Adrenal gland (tissue), 12 donors: ENCODE results near the gene MDM4. TPM values are rescaled to one million over a fixed set of nuclear protein-coding genes. Genes with fewer than 3 reads are reported as not detected.

Experiments
- DNase-seq, 7 donors: peaks; one replicate each; pipeline ENCODE4 v3.0.0-alpha.2; 2019 to 2020
- H3K27ac ChIP-seq, 5 donors: fragments of 200-600 bp; sonication (generic) in 4 of 5; 1 replicate in 3 of 5; 2 replicates in 2 of 5; pipeline versions ENCODE4 v1.5.1 to v1.8.0; 2016 to 2020; ENCODE audit warnings: mild to moderate bottlenecking in 1 of 5
- H3K27me3 ChIP-seq: fragments of 200-600 bp; 2 replicates; pipeline ENCODE4 v1.8.0; 2021
- H3K36me3 ChIP-seq, 2 donors: fragments of 200-600 bp; replicated peaks in 1 of 2; 1 replicate in 1 of 2; 2 replicates in 1 of 2; pipeline versions ENCODE4 v1.5.1 to v1.8.0; 2018 to 2022
- H3K4me1 ChIP-seq, 2 donors: fragments of 200-600 bp; replicated peaks in 1 of 2; 1 replicate in 1 of 2; 2 replicates in 1 of 2; pipeline versions ENCODE4 v1.5.1 to v1.8.0; 2018 to 2021
- H3K4me3 ChIP-seq, 4 donors: fragments of 200-600 bp; sonication (generic) in 3 of 4; one replicate each; pipeline ENCODE4 v1.5.1; 2016 to 2018
- H3K9me3 ChIP-seq, 3 donors: fragments of 200-600 bp; sonication (generic) in 1 of 3; replicated peaks in 1 of 3; 1 replicate in 2 of 3; 2 replicates in 1 of 3; pipeline versions ENCODE4 v1.5.1 to v1.8.0; 2016 to 2021
- POLR2A ChIP-seq, 2 donors: fragments of 450-650 bp; IDR thresholded peaks; one replicate each; pipeline ENCODE4 v1.6.1; 2017; ENCODE audit warnings: antibody characterized with exemption in 2 of 2, mild to moderate bottlenecking in 2 of 2, moderate library complexity in 1 of 2
- WGBS, 4 donors: extraction: QIAGEN DNeasy Blood & Tissue Kit in 2 of 4; methylation state at CpG; one replicate each; pipeline versions ENCODE4 v1.1.5 to v1.1.7; 2013 to 2017; 5-methylcytosine and 5-hydroxymethylcytosine counted together
- intact Hi-C, 2 donors: fragments of 100-400 bp; cut with DNase I; formaldehyde crosslinking; loops; one replicate each; pipeline versions ENCODE4 v1.14.1 to v1.15.0; 2022 to 2023
- polyA plus RNA-seq, 3 donors: library from polyadenylated mRNA; stranded (reverse); fragments of 200-250 nt in 2 of 3; fragments of 350-450 nt in 1 of 3; fragmentation: Illumina TruSeq in 1 of 3; extraction: RNeasy Lipid Tissue Mini Kit (QIAGEN cat#74804) in 1 of 3; gene quantifications; one replicate each; pipeline ENCODE4 v1.2.3, GENCODE V29; 2013 to 2014
- small RNA-seq, 2 donors: library from RNA; depleted of rRNA; stranded (forward); fragments of <200 nt; gene quantifications; one replicate each; pipeline ENCODE3, GENCODE V24; 2016
- total RNA-seq, 9 donors: library from RNA; depleted of rRNA in 4 of 9; stranded (reverse); fragments of >200 nt in 4 of 9; fragments of 120-200 nt in 1 of 9; fragmentation: NEBNext Ultra II Directional in 1 of 9; extraction: Animal tissue kit (Norgen Biotek cat#: 25700) in 1 of 9; gene quantifications; one replicate each; pipeline versions ENCODE4 v1.1.0 to v1.2.4, GENCODE V29; 2013 to 2023
- TF ChIP-seq, protein P1 (sequence below), 6 experiments: fragments of 450-650 bp in 4 of 6; fragments of 200-600 bp in 2 of 6; sonication (generic) in 1 of 6; IDR thresholded peaks; 1 replicate in 5 of 6; 2 replicates in 1 of 6; pipeline versions ENCODE4 v1.5.1 to v1.8.0; 2016 to 2021; ENCODE audit warnings: antibody characterized with exemption in 6 of 6, mild to moderate bottlenecking in 2 of 6, moderate library complexity in 1 of 6
- donor health status: healthy with polysubstance abuse.
- donor health status: Bipolar disorder and iron deficiency.
- donor health status: DM: yes; HTN: yes; CAD: no.
- donor health status: DM: no; HTN: no; CAD: no.
- donor health status: DM: no; HTN: no; CAD: no.
- donor health status: DM: yes; HTN: yes; CAD: no.

Gene MDM4
- total and polyA plus RNA-seq, 12 donors = 11.3 to 77.4 (median 42.8) TPM

DNA sequence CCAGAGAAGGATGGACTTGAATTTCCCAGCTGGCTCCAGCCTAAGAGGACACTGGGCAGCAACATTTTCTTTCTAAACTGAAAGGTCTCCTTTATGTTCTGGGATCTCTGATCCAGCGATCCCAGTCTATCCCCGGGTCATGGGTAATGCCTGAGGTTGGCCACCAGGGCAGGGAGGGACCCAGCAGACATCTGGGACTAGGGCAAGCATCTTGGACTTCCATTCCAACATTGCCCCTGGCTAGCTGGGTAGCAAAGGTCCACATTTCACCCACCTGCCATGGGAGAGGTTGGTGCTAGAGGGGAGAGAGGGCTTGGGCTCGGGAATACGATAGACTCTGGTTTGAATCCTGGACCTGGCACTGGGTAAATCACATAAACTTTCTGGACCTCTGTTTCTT is 84.8 kb downstream of the MDM4 start:
- Histone ChIP-seq H3K27me3 (no peaks in the 10 kb centered on the region), H3K36me3 (no peaks in the 10 kb centered on the region), H3K4me1 (no peaks in the 10 kb centered on the region), H3K27ac (no peak overlapping the region), H3K9me3 (no peaks in the 10 kb centered on the region), H3K4me3 (no peak overlapping the region)
- TF ChIP-seq, protein P1, sequence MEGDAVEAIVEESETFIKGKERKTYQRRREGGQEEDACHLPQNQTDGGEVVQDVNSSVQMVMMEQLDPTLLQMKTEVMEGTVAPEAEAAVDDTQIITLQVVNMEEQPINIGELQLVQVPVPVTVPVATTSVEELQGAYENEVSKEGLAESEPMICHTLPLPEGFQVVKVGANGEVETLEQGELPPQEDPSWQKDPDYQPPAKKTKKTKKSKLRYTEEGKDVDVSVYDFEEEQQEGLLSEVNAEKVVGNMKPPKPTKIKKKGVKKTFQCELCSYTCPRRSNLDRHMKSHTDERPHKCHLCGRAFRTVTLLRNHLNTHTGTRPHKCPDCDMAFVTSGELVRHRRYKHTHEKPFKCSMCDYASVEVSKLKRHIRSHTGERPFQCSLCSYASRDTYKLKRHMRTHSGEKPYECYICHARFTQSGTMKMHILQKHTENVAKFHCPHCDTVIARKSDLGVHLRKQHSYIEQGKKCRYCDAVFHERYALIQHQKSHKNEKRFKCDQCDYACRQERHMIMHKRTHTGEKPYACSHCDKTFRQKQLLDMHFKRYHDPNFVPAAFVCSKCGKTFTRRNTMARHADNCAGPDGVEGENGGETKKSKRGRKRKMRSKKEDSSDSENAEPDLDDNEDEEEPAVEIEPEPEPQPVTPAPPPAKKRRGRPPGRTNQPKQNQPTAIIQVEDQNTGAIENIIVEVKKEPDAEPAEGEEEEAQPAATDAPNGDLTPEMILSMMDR (IDR thresholded peaks at IDR 0.05) = no peak
- TF ChIP-seq POLR2A (IDR thresholded peaks at IDR 0.05) = no peak
- 90 to 100% (median 92%) methylated on average over 2 to 4 of the region's 4 CpGs for WGBS, 4 donors
- intact Hi-C loops = no loop called here
- DNase-seq = no peak

DNA sequence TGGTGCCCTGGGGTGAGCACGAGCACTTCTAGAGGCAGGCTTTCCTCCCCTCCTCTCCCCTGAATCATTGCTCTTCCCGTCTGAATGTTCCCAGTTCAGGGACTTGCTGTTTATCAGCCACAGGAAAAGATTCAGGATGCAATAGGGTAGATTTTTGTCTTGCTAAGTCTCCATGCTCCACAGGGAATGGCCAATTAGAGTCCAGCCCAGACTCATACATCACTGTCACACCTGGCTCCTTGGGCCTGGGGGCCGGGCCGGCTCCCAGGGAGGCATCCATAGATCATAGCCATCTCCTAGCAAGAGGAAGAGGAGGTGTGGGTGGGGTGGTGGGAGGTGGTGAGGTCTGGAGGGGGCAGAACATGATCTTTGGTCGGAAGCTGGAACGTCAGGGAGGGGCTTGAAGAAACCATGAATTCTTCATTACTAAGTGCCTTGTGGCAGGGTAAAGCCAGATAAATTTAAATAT is 85.9 kb downstream of the MDM4 start:
- H3K27me3 ChIP-seq = no peaks in the 10 kb centered on the region
- H3K9me3 ChIP-seq = no peaks in the 10 kb centered on the region
- H3K27ac ChIP-seq = no peak overlapping the region
- no peak for TF ChIP-seq POLR2A (IDR thresholded peaks at IDR 0.05)
- TF ChIP-seq, protein P1 (IDR thresholded peaks at IDR 0.05) = no peak
- intact Hi-C loops = no loop called here
- no peaks in the 10 kb centered on the region for H3K4me1 ChIP-seq
- no peaks in the 10 kb centered on the region for H3K36me3 ChIP-seq
- no peak overlapping the region for H3K4me3 ChIP-seq
- no peak for DNase-seq
- WGBS, 4 donors = 50 to 71% (median 61%) methylated on average over 6 of the region's 6 CpGs

DNA sequence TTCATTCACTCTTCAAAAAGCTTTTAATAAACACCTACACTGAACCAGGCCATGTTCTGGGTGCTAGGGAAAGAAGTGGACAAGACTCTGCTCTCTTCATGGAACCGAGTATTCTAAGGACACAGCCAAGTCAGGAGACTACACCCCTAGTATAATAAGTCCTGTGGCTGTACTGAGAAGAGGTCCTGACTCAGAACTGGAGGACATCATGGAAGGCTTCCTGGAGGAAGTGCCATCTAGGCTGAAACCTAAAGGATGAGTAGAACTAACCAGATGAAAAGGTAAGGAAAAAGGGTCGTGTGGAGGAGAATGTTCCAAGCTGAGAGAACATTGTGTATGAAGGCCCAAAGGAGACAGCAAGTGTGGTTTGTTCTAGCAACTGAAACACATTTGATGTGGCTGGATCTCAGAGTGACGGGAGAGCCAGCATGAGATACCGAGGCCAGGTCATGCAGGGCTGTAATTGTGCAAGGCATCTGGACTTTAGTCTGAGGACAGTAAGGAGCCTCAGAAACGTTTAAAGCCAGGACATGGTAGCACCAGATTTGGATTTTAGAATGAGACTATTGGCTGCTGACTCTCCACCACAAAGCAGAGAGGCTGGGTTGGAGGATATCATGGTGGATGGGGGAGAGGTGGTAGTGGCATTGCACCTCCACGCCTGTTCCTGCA is 86.8 kb downstream of the MDM4 start:
- Histone ChIP-seq H3K4me1 (no peaks in the 10 kb centered on the region), H3K36me3 (no peaks in the 10 kb centered on the region), H3K4me3 (no peak overlapping the region), H3K9me3 (no peaks in the 10 kb centered on the region), H3K27me3 (no peaks in the 10 kb centered on the region), H3K27ac (no peak overlapping the region)
- intact Hi-C loops = no loop called here
- TF ChIP-seq, protein P1 (IDR thresholded peaks at IDR 0.05) = no peak
- TF ChIP-seq POLR2A (IDR thresholded peaks at IDR 0.05) = no peak
- no peak for DNase-seq
- 77 to 80% (median 79%) methylated on average over 6 of the region's 6 CpGs for WGBS, 4 donors

- Histone ChIP-seq H3K4me3 (no peak overlapping the region), H3K9me3 (no peaks in the 10 kb centered on the region), H3K27ac (no peak overlapping the region), H3K4me1 (no peaks in the 10 kb centered on the region), H3K36me3 (no peaks in the 10 kb centered on the region), H3K27me3 (no peaks in the 10 kb centered on the region)
- intact Hi-C loops = no loop called here
- no peak for TF ChIP-seq POLR2A (IDR thresholded peaks at IDR 0.05)
- TF ChIP-seq, protein P1 (IDR thresholded peaks at IDR 0.05) = no peak
- WGBS, 4 donors = 75 to 87% (median 75%) methylated on average over 7 of the region's 7 CpGs
- no peak for DNase-seq
Measured at GRCh38 chr1:204605791-204606190, 89.6 kb downstream of the MDM4 start.

Small RNAs within 50 kb of the gene (small RNA-seq; reads per million reads assigned to genes)
- 50.1 to 93.8 reads per million in 2 donors for gene RNA5SP74

Other genes with a start within 250 kb of the MDM4 start
- 10 to 100 TPM in 1 of 9 donors, 1 to 10 TPM in 8; 2.2 to 13.8 (median 5.5) TPM for gene PLEKHA6, start 156.5 kb upstream of the MDM4 start, total RNA-seq
- gene PLEKHA6, start 156.5 kb upstream of the MDM4 start, polyA plus RNA-seq = 10 to 100 TPM in 1 of 3 donors, 1 to 10 TPM in 2; 3.0 to 12.8 (median 3.6) TPM
- gene PPP1R15B, start 104.6 kb upstream of the MDM4 start, total RNA-seq = 10 to 100 TPM; 31.8 to 58.9 (median 44.1) TPM
- 10 to 100 TPM in 1 of 3 donors, 1 to 10 TPM in 2; 6.8 to 29.9 (median 8.6) TPM for gene PPP1R15B, start 104.6 kb upstream of the MDM4 start, polyA plus RNA-seq
- gene PIK3C2B, start 21.6 kb upstream of the MDM4 start, total RNA-seq = 10 to 100 TPM in 7 of 9 donors, 1 to 10 TPM in 2; 3.5 to 22.9 (median 16.0) TPM
- 10 to 100 TPM in 1 of 3 donors, 1 to 10 TPM in 2; 2.3 to 16.5 (median 2.8) TPM for gene PIK3C2B, start 21.6 kb upstream of the MDM4 start, polyA plus RNA-seq
- 1 to 10 TPM; 1.1 to 8.7 (median 2.9) TPM for gene LRRN2, start 169.3 kb downstream of the MDM4 start, total RNA-seq
- 1 to 10 TPM; 2.4 to 3.5 (median 3.5) TPM for gene LRRN2, start 169.3 kb downstream of the MDM4 start, polyA plus RNA-seq